Activated CD8-positive, alpha-beta memory T cell treated with anti-CD3 and anti-CD28 coated beads, Interleukin-2, amount 50 U/mL, for 24 hours (primary cell): ENCODE measurements around the gene MSL1.

Source experiments
- DNase-seq: peaks from one replicate; pipeline ENCODE4 v3.0.0-alpha.2; 2020; ENCODE audit errors: extremely low read depth

The MSL1 gene

DNA sequence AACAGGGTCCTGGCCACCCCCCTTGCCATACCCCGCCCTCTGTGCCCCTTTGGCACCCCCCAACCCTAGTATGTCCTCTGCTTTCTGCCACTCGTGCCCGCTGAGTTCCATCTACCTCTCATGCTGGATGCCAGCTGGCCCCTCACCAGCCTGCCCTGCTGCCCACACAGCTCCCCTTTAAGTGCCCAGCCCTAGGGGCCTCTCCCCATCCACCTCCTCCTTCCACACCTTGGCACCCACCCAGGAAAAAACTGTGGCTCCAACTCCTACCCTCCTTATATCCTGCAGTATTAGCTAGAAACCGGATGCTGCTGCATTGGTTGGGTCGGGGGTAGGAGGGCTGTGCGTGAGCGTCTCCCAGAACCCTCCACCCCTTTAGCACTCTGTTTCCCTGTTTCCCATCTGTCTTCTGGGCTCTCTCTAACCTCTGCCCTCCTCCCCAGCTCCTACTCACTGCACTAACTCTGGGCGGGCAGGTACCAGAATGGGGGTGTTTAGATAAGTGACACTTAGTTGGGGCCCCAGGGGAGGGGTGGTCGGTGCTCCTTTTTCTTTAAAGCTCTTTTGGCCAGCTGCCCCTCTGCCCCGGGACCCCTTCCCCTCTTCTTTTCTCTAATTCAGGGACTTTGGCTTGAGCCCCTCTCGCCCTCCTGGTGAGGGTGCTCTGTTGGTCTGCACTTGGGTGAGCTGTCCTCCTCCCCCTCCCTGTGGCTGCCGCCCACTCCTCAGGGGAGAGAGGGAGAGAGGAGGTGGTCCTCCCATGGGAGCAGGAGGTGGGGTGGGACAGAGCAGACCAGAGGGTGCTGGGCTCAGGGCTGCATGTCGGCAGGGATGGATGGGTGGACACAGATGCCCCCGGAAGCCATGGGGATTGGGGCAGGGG, 31.3 kb upstream of the MSL1 start:
- DNase-seq, result no peak

- no peak for DNase-seq
Observed at GRCh38 chr17:40091691-40092397, 29.9 kb upstream of the MSL1 start.

GRCh38 chr17:40092581-40092980, 29.2 kb upstream of the MSL1 start:
- DNase-seq, result no peak

GRCh38 chr17:40093005-40093579, 28.7 kb upstream of the MSL1 start:
- no peak for DNase-seq

DNA sequence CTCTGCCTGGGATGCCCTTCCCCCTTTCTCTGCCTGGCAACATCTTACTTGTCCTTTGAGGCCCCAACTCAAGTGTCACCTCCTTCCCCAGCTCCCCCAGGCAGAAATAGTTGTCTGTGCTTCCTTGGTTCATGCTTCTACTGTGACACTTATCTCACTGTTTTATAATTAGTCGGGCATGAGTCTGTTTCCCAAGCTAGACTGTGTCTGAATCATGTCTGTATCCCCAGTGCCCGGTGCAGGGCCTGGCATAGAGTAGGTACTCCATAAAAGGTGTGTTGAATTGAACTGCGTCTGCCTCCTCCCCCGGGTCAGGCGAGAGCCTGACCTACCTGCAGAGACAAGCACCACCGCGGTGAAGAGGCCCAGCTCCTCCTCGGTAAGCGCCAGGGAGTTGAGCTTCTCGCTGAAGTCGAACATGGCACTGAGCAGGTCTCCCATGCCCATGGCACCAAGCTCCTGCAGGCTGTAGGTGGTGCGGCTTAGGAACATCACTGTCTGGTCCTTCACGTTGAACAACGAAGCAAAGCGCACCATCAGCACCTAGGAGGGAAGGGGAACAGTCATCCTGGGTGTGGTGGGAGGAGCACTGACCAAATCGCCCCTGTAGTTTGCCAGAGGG, 28.1 kb upstream of the MSL1 start:
- no peak for DNase-seq

DNA sequence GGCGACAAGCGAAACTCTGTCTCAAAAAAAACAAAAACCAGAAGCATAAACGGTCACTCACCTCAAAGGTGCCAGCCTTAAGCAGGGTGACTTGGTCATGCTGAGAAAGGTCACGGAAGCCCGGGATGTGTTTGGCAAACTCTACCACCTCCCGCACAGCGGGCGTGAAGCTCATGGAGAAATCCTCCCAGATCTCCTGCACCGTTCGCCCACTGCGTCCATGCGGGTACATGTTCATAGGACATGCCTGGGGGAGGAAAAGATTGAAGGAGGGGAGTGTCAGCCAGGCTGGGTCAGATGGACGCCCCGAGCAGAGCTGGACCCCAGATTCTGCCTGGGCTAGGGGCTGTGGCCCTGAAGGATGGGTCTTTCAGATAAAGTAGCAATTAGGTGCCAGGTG, 26.9 kb upstream of the MSL1 start:
- DNase-seq, result no peak

GRCh38 chr17:40095351-40095943, 26.3 kb upstream of the MSL1 start:
- no peak for DNase-seq

DNA sequence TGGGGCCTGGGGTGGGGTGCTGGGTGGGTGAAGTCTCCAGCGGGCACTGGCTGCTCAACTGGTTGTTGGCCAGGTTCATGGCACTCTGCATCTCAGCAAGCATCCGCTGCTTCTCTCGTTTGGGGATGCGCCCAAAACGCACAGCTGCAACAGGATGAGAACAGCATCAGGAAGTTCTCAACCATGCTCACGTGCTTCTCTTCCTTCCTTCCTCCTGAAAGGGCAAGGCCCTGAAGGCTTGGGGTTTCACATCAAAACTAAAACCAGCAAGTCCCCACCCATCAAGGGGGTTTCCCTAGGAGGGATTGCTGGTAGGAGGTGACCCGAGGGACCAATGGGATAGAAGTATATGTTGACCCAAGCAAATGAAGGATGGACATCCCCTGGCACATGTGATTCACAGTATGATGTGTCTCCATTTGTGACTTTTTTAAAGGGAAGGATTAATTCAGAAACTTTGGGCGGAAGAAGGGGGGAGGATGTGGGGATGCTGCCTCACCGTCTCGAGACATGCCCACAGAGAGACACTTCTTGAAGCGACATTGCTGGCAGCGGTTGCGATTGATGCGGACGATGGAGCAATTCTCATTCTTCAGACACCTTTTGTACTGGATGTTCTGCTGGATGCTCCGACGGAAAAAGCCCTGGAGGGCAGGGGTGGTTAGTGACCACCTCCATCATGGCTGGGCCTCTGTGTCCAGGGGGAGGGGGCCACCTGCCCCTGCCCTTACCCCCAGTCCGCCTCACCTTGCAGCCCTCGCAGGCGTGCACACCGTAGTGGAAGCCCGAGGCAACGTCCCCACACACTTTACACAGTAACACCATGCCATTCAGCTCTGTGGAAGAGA, 25.6 kb upstream of the MSL1 start:
- peak; percentile 72 for DNase-seq

- no peak for DNase-seq
Observed at GRCh38 chr17:40097087-40097486, 24.7 kb upstream of the MSL1 start.

- no peak for DNase-seq
Observed at GRCh38 chr17:40097931-40098845, 23.6 kb upstream of the MSL1 start.

GRCh38 chr17:40098846-40099618, 22.7 kb upstream of the MSL1 start:
- peak; percentile 98 for DNase-seq

- no peak for DNase-seq
Observed at GRCh38 chr17:40099619-40100418, 22.0 kb upstream of the MSL1 start.

DNA sequence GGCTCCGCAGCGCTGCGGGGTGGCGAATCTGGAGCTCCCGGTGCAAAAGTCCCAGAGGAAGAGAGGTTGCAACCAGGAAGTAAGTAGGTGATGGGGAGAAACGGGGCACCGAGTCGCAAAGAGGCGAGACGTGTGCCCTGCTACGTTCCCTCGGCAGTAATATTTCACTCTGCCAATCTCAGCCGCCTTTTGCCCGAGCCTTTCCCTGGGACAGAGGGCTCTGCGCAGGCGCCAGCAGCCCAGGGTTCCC, 21.4 kb upstream of the MSL1 start, which contains the start of gene NR1D1:
NR1D1 (minus strand) TSS at position 171 of the 250 bp plus-strand sequence. CDS start 495 bp downstream, outside the sequence.
- DNase-seq, result no peak

DNA sequence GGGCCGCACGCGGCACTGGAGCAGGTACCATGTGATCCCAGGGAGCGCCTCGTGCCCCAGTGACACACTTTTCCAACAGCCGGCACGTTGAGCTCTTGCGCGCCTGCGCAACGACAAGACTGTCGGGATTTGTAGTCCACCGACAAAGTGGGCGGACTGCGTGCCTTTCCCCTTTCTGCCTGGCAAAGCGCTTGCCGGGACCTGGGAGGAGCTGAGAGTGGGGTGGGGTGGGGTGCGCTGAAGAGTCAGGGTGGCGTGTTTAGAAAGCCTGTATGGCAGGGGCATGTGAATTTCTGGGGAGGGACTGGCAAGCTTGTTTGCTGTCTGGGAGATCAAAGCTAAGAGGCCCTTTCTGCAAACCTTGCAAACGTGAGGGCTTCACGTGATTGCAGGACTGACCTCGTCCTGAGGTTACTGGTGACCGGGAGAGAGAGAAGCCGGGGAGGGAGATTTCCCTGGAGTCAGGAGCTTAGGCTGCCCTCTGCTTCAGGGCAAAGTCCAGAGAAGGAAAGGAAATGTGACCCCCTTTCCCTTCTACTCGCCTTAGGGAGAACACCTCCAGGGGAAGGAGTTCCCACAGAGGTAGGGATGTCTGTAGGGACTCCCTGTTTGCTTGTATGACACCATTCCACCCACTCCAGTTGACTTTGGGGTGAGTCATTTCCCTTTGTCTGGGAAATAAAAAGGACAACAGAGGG, 21.0 kb upstream of the MSL1 start:
- DNase-seq, result peak; percentile 86

DNA sequence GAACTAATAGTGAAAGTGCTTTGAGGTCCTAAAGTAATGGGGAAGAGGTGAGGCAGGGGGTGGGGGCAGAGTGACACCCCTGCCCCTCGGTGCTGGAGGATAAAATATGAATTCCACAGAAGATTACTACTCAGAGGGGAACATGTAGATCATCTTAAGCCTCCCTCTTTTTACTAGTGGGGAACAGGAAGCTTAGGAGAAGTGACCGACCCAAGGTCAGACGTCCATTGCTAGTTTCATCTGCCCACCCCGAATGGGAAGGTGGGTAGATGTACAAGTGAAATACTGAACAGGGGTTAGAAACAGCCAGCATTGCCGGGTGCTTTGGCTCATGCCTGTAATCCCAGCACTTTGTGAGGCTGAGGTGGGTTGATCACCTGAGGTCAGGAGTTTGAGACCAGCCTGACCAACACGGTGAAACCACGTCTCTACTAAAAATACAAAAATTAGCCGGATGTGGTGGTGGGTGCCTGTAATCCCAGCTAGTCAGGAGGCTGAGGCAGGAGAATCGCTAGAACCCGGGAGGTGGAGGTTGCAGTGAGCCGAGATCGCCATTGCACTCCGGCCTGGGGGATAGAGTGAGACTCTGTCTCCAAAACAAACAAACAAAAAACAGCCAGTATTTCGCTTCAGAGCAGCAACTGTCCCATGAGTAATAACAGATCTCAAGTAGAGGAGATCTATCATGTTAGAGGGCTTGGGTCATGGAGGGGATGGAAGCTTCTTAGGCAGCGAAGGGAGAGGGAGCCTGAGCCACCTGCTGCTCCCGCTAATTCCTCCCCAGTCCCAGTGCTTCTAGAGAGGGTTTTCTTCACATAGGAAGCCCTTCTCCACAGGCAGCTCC, 20.2 kb upstream of the MSL1 start:
- no peak for DNase-seq

DNA sequence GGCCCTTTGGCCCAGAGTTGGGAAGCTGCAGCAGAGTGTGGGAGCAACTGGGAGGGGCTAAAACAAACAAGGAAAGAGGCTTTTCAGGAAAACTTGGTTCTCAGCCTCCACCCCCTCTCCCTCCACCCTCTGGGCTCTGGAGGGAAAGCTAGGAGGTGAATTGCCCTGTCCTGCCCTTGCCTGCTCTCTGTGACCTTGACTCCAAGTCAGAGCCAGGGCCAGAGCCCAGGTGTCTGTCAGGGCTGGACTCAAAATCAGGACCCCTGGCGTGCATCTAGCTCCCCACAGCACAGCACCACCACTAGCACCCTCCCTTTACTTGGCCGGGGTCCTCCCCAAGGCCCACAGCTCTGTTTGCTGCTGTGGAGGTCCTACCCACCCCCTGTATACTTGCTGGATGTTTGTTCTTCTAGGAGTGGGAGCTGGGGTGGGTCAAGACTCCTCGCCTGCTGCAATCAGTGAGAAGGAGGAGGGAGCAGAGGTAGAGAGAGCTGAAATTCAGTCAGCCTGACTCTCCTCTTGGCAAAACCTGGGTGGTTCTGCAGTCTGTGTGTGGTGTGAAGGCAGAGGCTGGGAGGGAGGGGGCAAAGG, 18.6 kb upstream of the MSL1 start:
- no peak for DNase-seq

DNA sequence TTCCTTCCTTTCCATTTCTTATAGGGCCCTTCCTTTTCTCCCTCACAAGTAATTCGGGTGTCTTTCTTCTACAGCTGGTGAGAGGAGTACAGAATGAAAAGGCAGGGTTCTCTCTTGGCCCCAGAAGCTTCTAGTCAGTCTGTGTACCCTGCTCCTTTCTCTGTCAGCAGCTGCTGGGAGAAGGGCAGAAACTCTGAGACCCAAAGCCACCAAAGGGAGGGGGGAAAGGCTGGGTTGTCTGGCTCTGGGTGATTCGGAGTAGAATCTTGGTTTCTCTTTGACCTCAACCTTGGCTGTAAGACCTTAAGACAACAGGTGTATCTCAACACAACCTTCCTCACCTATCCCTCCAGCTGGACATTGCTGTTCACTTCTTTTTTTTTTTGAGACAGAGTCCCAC, 18.1 kb upstream of the MSL1 start:
- DNase-seq, result no peak
